HEK293 (cell line): Measurements from ENCODE around the gene CASP7.

ENCODE experiments used
- CTCF ChIA-PET: fragments of 350-600 bp; formaldehyde crosslinking; extraction: SDS; loops from one replicate; lab custom pipeline; 2021; ENCODE audit warnings: antibody characterized with exemption; lab: Yijun Ruan, JAX
- POLR2A ChIA-PET: fragments of 300-600 bp; formaldehyde crosslinking; extraction: SDS; loops from one replicate; lab custom pipeline; 2020; ENCODE audit warnings: antibody characterized with exemption, inconsistent platforms; lab: Yijun Ruan, JAX
- H3K27ac ChIP-seq: fragments of 200-500 bp; sonication (Bioruptor generic); 2 replicates; pipeline ENCODE4 v1.5.1; 2014; ENCODE audit warnings: low read depth, low read length, control low read depth, inconsistent platforms; ENCODE audit errors: extremely low read depth
- H3K36me3 ChIP-seq, 2 experiments: fragments of 200-500 bp in 1 of 2; sonication (Bioruptor generic) in 1 of 2; 1 replicate in 1 of 2; 2 replicates in 1 of 2; pipeline ENCODE4 v1.5.1; 2014 to 2017; ENCODE audit warnings: inconsistent platforms in 2 of 2, low read length in 2 of 2; ENCODE audit not compliant: control insufficient read depth in 2 of 2, insufficient read depth in 1 of 2
- H3K4me1 ChIP-seq: fragments of 200-500 bp; sonication (Bioruptor generic); 2 replicates; pipeline ENCODE4 v1.5.1; 2014; ENCODE audit warnings: mild to moderate bottlenecking, low read length, inconsistent platforms; ENCODE audit not compliant: control insufficient read depth, insufficient read depth
- H3K4me3 ChIP-seq: 2 replicates; pipeline ENCODE4 v1.5.1; 2011; ENCODE audit warnings: low read depth, mild to moderate bottlenecking, control low read depth, low read length, moderate library complexity
- H3K9me3 ChIP-seq: fragments of 200-500 bp; sonication (Bioruptor generic); 2 replicates; pipeline ENCODE4 v1.5.1; 2014; ENCODE audit warnings: low read depth, low read length, inconsistent platforms; ENCODE audit not compliant: control insufficient read depth, insufficient read depth
- EGR2 ChIP-seq: fragments of 450-650 bp; formaldehyde crosslinking; IDR thresholded peaks from 2 replicates; pipeline ENCODE4 v1.5.1; 2016; ENCODE audit warnings: low read depth, missing biosample characterization, missing genetic modification characterization
- HOXC10 ChIP-seq: sonication (generic); formaldehyde crosslinking; IDR thresholded peaks from 2 replicates; pipeline ENCODE4 v1.8.1; 2023; ENCODE audit warnings: mild to moderate bottlenecking, missing genetic modification reagents
- INSM2 ChIP-seq: fragments of 450-650 bp; formaldehyde crosslinking; IDR thresholded peaks from 2 replicates; pipeline ENCODE4 v1.5.1; 2016; ENCODE audit warnings: missing biosample characterization, missing genetic modification characterization
- OSR2 ChIP-seq: fragments of 450-650 bp; formaldehyde crosslinking; IDR thresholded peaks from 2 replicates; pipeline ENCODE4 v1.5.1; 2016; ENCODE audit warnings: missing biosample characterization, missing genetic modification characterization
- OVOL3 ChIP-seq: fragments of 450-650 bp; formaldehyde crosslinking; IDR thresholded peaks from 2 replicates; pipeline ENCODE4 v1.5.1; 2016; ENCODE audit warnings: missing biosample characterization, missing genetic modification characterization
- PRDM10 ChIP-seq: fragments of 450-650 bp; formaldehyde crosslinking; IDR thresholded peaks from 2 replicates; pipeline ENCODE4 v1.5.1; 2016; ENCODE audit warnings: missing biosample characterization, missing genetic modification characterization
- PRDM6 ChIP-seq: fragments of 450-650 bp; formaldehyde crosslinking; IDR thresholded peaks from 2 replicates; pipeline ENCODE4 v1.5.1; 2017; ENCODE audit warnings: missing biosample characterization, missing genetic modification characterization
- ZFHX2 ChIP-seq: fragments of 450-650 bp; formaldehyde crosslinking; conservative IDR thresholded peaks from 2 replicates; pipeline ENCODE4 v1.5.1; 2016; ENCODE audit warnings: missing biosample characterization, missing genetic modification characterization
- ZNF138 ChIP-seq: fragments of 450-650 bp; formaldehyde crosslinking; IDR thresholded peaks from 2 replicates; pipeline ENCODE4 v1.5.1; 2016; ENCODE audit warnings: missing biosample characterization, missing genetic modification characterization, borderline replicate concordance
- ZNF2 ChIP-seq: fragments of 450-650 bp; formaldehyde crosslinking; IDR thresholded peaks from 2 replicates; pipeline ENCODE4 v1.5.1; 2016; ENCODE audit warnings: missing biosample characterization, missing genetic modification characterization
- ZNF239 ChIP-seq: fragments of 450-650 bp; formaldehyde crosslinking; IDR thresholded peaks from 2 replicates; pipeline ENCODE4 v1.5.1; 2016; ENCODE audit warnings: missing biosample characterization, missing genetic modification characterization
- ZNF280D ChIP-seq: fragments of 450-650 bp; formaldehyde crosslinking; IDR thresholded peaks from 2 replicates; pipeline ENCODE4 v1.5.1; 2016; ENCODE audit warnings: missing biosample characterization, missing genetic modification characterization
- ZNF324 ChIP-seq: fragments of 450-650 bp; formaldehyde crosslinking; IDR thresholded peaks from 2 replicates; pipeline ENCODE4 v1.5.1; 2016; ENCODE audit warnings: missing biosample characterization, missing genetic modification characterization
- ZNF335 ChIP-seq: fragments of 450-650 bp; formaldehyde crosslinking; conservative IDR thresholded peaks from 2 replicates; pipeline ENCODE4 v1.5.1; 2016; ENCODE audit warnings: missing biosample characterization, missing genetic modification characterization
- ZNF544 ChIP-seq: fragments of 450-650 bp; formaldehyde crosslinking; IDR thresholded peaks from 2 replicates; pipeline ENCODE4 v1.5.0; 2017; ENCODE audit warnings: missing biosample characterization, missing genetic modification characterization
- ZNF623 ChIP-seq: fragments of 450-650 bp; formaldehyde crosslinking; IDR thresholded peaks from 2 replicates; pipeline ENCODE4 v1.5.1; 2016; ENCODE audit warnings: missing biosample characterization, missing genetic modification characterization
- ZNF629 ChIP-seq: fragments of 450-650 bp; formaldehyde crosslinking; IDR thresholded peaks from 2 replicates; pipeline ENCODE4 v1.5.1; 2017; ENCODE audit warnings: missing biosample characterization, missing genetic modification characterization
- ZNF692 ChIP-seq: fragments of 450-650 bp; formaldehyde crosslinking; IDR thresholded peaks from 2 replicates; pipeline ENCODE4 v1.5.1; 2016; ENCODE audit warnings: missing biosample characterization, missing genetic modification characterization
- ZNF701 ChIP-seq: fragments of 450-650 bp; formaldehyde crosslinking; IDR thresholded peaks from 2 replicates; pipeline ENCODE4 v1.5.1; 2016; ENCODE audit warnings: missing biosample characterization, missing genetic modification characterization
- ZNF792 ChIP-seq: fragments of 450-650 bp; formaldehyde crosslinking; IDR thresholded peaks from 2 replicates; pipeline ENCODE4 v1.5.1; 2016; ENCODE audit warnings: missing biosample characterization, missing genetic modification characterization
- ZXDB ChIP-seq: fragments of 450-650 bp; formaldehyde crosslinking; IDR thresholded peaks from 2 replicates; pipeline ENCODE4 v1.5.1; 2016; ENCODE audit warnings: missing biosample characterization, missing genetic modification characterization

Gene CASP7

GRCh38 chr10:113739577-113739976 lies 59.9 kb downstream of the CASP7 start:
- H3K27ac ChIP-seq, result no peak overlapping the region
- ChIA-PET POLR2A (no interaction called here), CTCF (interaction anchor here (0.6 kb wide), 1 partner anchor 385 kb away, joined by 5 read pairs; no protein-coding TSS in a partner anchor)
- H3K4me1 ChIP-seq, result no peaks in the 10 kb centered on the region
- H3K4me3 ChIP-seq, result no peak overlapping the region
- peak; percentile 62 for TF ChIP-seq ZNF623 (tag by site-specific recombination)
- no peak for TF ChIP-seq ZNF335 (tag by site-specific recombination)
- H3K9me3 ChIP-seq, result no peaks in the 10 kb centered on the region
- no peaks in the 10 kb centered on the region for H3K36me3 ChIP-seq

- TF ChIP-seq ZNF701 (no peak), OVOL3 (no peak), ZNF138 (tag by site-specific recombination) (no peak), ZNF239 (tag by site-specific recombination) (no peak), PRDM10 (tag by site-specific recombination) (no peak), ZNF629 (no peak), ZNF280D (tag by site-specific recombination) (no peak), INSM2 (tag by site-specific recombination) (no peak), ZFHX2 (tag by site-specific recombination) (no peak), ZNF792 (tag by site-specific recombination) (no peak), ZNF2 (tag by site-specific recombination) (no peak), PRDM6 (tag by site-specific recombination) (no peak), OSR2 (tag by site-specific recombination) (no peak), ZNF544 (no peak), HOXC10 (CRISPR knock-in tag) (no peak), ZXDB (tag by site-specific recombination) (no peak), ZNF692 (no peak), EGR2 (tag by site-specific recombination) (no peak), ZNF324 (tag by site-specific recombination) (no peak)
- Histone ChIP-seq H3K4me1 (no peaks in the 10 kb centered on the region), H3K4me3 (no peak overlapping the region), H3K36me3 (no peaks in the 10 kb centered on the region), H3K27ac (no peak overlapping the region), H3K9me3 (no peaks in the 10 kb centered on the region)
- CTCF ChIA-PET, result no interaction called here
- POLR2A ChIA-PET, result no interaction called here
Observed at GRCh38 chr10:113740850-113741249, 61.1 kb downstream of the CASP7 start.
